Vagina (tissue), 2 donors: ENCODE results near the gene RCN2. TPM values are rescaled to one million over a fixed set of nuclear protein-coding genes. Genes with fewer than 3 reads are reported as not detected.
A peak's percentile ranks its signal among the peaks of the same experiment; 100 is the strongest.

Source experiments
- DNase-seq, 2 donors: peaks; one replicate each; pipeline ENCODE4 v3.0.0-alpha.2; 2017; ENCODE audit errors: extremely low spot score in 2 of 2
- H3K27ac ChIP-seq: fragments of 200-600 bp; sonication (generic); one replicate; pipeline ENCODE4 v1.5.1; 2019
- H3K27me3 ChIP-seq: fragments of 200-600 bp; sonication (generic); one replicate; pipeline ENCODE4 v1.5.1; 2019
- H3K36me3 ChIP-seq, 2 donors: fragments of 200-600 bp; sonication (generic); one replicate each; pipeline ENCODE4 v1.5.1; 2017 to 2019
- H3K4me1 ChIP-seq: fragments of 200-600 bp; sonication (generic); one replicate; pipeline ENCODE4 v1.5.1; 2019
- H3K4me3 ChIP-seq, 2 donors: fragments of 200-600 bp; sonication (generic); 1 replicate in 1 of 2; 2 replicates in 1 of 2; pipeline ENCODE4 v1.5.1; 2016 to 2019
- H3K9me3 ChIP-seq: fragments of 200-600 bp; sonication (generic); one replicate; pipeline ENCODE4 v1.5.1; 2019
- POLR2A ChIP-seq, 2 donors: fragments of 450-650 bp; IDR thresholded peaks; one replicate each; pipeline ENCODE4 v1.6.1; 2017; ENCODE audit warnings: antibody characterized with exemption in 2 of 2, mild to moderate bottlenecking in 2 of 2, moderate library complexity in 2 of 2
- POLR2AphosphoS5 ChIP-seq, 2 donors: sonication (generic); formaldehyde crosslinking; IDR thresholded peaks; one replicate each; pipeline ENCODE4 v1.9.0; 2017; ENCODE audit warnings: antibody characterized with exemption in 2 of 2, mild to moderate bottlenecking in 2 of 2, low read depth in 1 of 2; ENCODE audit not compliant: insufficient read depth in 1 of 2
- intact Hi-C: fragments of 100-400 bp; cut with DNase I; formaldehyde crosslinking; loops from one replicate; pipeline ENCODE4 v1.15.1; 2023
- total RNA-seq: library from RNA; depleted of rRNA; stranded (reverse); fragments of >200 nt; gene quantifications from one replicate; pipeline ENCODE4 v1.2.3, GENCODE V29; 2016
- TF ChIP-seq, protein P1 (sequence below), 3 experiments: fragments of 450-650 bp in 2 of 3; fragments of 200-600 bp in 1 of 3; sonication (generic) in 1 of 3; IDR thresholded peaks; one replicate each; pipeline ENCODE4 v1.5.1; 2017 to 2019; ENCODE audit warnings: antibody characterized with exemption in 3 of 3, mild to moderate bottlenecking in 2 of 3, moderate library complexity in 2 of 3

Gene RCN2
- total RNA-seq, 1 donor from 2014 or later, result 39.5 TPM

DNA sequence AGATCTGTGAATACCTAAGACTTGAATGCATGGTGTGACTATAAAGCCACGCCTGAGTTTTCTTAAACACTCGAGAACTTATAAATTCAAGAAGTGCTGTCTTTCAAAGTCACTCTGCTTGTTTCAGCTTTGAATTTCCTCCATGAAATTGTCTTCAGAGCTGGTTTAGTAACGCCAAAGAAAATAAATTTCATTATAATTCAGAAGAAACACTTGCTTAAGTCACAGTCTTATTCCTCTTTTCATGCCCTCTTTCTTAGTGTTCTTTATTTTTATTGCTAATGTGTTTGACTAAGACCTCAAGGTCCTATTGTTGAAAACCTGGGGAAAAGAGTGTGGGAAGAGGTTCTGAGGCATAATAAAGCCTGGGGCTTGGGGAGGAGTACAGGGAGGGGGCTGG is 3.3 kb upstream of the RCN2 start:
- no peaks in the 10 kb centered on the region for H3K9me3 ChIP-seq
- H3K27ac ChIP-seq, result no peak overlapping the region
- H3K4me1 ChIP-seq, result peaks cover 11% of the 10 kb centered on the region
- no peak overlapping the region for H3K4me3 ChIP-seq
- TF ChIP-seq, protein P1, sequence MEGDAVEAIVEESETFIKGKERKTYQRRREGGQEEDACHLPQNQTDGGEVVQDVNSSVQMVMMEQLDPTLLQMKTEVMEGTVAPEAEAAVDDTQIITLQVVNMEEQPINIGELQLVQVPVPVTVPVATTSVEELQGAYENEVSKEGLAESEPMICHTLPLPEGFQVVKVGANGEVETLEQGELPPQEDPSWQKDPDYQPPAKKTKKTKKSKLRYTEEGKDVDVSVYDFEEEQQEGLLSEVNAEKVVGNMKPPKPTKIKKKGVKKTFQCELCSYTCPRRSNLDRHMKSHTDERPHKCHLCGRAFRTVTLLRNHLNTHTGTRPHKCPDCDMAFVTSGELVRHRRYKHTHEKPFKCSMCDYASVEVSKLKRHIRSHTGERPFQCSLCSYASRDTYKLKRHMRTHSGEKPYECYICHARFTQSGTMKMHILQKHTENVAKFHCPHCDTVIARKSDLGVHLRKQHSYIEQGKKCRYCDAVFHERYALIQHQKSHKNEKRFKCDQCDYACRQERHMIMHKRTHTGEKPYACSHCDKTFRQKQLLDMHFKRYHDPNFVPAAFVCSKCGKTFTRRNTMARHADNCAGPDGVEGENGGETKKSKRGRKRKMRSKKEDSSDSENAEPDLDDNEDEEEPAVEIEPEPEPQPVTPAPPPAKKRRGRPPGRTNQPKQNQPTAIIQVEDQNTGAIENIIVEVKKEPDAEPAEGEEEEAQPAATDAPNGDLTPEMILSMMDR (IDR thresholded peaks at IDR 0.05), result no peak
- TF ChIP-seq POLR2A (IDR thresholded peaks at IDR 0.05) (no peak), POLR2AphosphoS5 (IDR thresholded peaks at IDR 0.05; ENCODE audit: insufficient read depth in 1 of 2, low read depth in 1 of 2) (no peak)
- no peaks in the 10 kb centered on the region for H3K27me3 ChIP-seq
- H3K36me3 ChIP-seq, result peaks cover 0 to under 1% of the 10 kb centered on the region in 2 donors
- intact Hi-C loops, result no loop called here
- DNase-seq, result no peak

DNA sequence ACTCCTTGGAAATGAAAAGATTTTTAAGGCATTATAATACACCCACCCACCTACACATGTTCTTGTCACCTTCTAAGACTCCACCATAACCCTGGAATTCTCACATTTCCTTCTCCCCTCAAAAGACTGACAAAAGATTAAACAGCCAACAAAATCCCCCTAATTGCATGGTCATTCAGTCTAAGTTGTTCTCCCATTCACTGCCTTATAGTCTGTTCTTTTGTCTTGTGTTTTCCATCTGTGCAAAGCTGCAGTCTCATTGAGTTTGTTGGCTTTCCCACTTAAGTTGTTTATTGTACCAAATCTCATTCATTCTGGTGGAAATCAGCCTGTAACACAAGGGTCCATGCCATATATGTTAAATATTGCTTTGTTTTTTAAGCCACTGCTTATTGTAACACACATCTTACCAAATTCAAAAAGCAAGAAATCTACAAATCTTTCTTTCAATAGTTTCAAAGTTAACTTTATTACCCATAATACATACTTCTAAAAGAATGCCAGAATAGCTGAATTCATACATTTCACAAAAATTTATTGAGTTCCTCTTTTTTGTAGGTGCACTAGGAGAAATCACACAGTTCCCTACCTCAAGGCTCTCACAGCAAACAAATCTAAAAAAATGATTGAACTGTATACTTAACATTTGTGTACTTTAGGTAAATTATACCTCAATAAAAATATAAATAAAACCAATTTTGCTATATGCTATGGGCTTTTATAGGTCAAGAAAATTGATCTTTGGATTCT is 2.4 kb upstream of the RCN2 start:
- H3K27me3 ChIP-seq, result no peaks in the 10 kb centered on the region
- no peak overlapping the region for H3K27ac ChIP-seq
- H3K9me3 ChIP-seq, result no peaks in the 10 kb centered on the region
- H3K36me3 ChIP-seq, result peaks cover 0 to 10% of the 10 kb centered on the region in 2 donors
- intact Hi-C loops, result no loop called here
- peaks cover 15% of the 10 kb centered on the region for H3K4me1 ChIP-seq
- no peak overlapping the region for H3K4me3 ChIP-seq
- DNase-seq, result no peak
- TF ChIP-seq POLR2AphosphoS5 (IDR thresholded peaks at IDR 0.05; ENCODE audit: insufficient read depth in 1 of 2, low read depth in 1 of 2) (no peak), POLR2A (IDR thresholded peaks at IDR 0.05) (no peak)
- TF ChIP-seq, protein P1 (IDR thresholded peaks at IDR 0.05), result no peak

DNA sequence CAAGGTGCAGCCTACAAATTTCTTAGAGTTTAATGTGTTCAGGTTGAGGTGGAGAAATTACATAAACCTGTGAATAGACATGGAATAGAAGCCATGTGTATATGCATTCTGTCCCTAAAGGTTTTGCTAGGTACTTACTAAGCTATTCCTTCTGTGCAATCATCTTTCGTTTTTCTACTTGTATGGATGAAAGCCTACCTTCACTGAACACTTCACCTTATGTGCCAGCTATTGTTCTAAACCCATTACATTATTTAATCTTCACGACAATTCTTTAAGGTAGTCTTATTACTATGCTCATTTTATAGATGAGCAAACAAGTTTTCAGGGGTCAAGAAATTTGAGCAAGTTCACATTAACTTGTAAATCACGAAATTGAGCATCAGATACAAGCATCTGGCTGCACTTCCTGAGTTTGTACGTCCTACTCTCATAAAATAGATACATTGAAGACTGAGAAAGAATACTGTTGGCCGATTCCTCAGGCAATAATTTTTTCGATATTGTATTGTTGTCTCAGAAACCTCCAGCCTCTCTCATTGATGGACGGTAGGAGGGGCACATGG is 635 bp upstream of the RCN2 start:
- peaks cover 15% of the 10 kb centered on the region for H3K4me1 ChIP-seq
- TF ChIP-seq, protein P1 (IDR thresholded peaks at IDR 0.05), result no peak
- TF ChIP-seq POLR2AphosphoS5 (IDR thresholded peaks at IDR 0.05; ENCODE audit: insufficient read depth in 1 of 2, low read depth in 1 of 2) (no peak), POLR2A (IDR thresholded peaks at IDR 0.05) (no peak)
- peak overlapping the region; percentile 65 to 87 for H3K4me3 ChIP-seq
- intact Hi-C loops, result no loop called here
- peak overlapping the region; percentile 49 for H3K27ac ChIP-seq
- H3K9me3 ChIP-seq, result no peaks in the 10 kb centered on the region
- no peak for DNase-seq
- H3K36me3 ChIP-seq, result peaks cover 0 to 12% of the 10 kb centered on the region in 2 donors
- H3K27me3 ChIP-seq, result no peaks in the 10 kb centered on the region

DNA sequence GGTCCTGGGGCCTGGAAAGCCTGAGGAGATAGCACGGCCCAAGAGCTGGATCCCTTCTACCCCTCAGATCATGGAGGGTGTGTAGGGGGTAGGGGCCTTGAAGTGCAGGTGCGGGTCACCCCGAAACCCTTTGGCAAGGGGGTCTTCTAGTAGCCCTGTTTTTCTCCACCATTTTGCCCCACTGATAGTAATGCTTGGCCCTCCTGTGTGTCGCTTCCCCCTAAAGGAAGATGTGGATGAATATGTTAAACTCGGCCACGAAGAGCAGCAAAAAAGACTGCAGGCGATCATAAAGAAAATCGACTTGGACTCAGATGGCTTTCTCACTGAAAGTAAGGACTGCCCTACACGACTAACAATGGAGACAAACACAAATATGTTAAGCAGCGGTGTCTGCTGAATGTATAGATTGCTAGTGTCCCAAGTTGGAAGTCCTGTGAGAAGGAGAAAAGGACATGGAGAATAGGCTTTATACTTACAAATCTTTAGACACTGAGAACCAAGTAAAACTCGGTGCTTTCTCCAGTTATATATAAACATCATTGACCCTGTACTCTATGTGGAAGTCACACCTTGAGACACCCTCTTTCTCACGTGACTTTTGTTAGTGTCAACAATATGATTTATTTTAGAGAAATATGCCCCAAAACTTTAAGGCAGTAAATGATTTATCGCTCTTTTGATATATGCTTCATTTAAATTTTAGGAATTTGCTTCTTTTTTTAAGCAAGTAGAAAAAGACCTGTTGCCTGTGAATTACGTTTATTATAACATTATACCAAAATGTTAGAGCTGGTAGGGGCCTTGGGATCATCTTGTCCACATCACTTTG is 802 bp downstream of the RCN2 start:
- peak overlapping the region; percentile 56 for H3K27ac ChIP-seq
- intact Hi-C loops, result no loop called here
- no peak for DNase-seq

More for the DNA sequence above, 802 bp downstream of the RCN2 start:
- Histone ChIP-seq H3K4me3 (peak overlapping the region; percentile 65 to 87), H3K27me3 (no peaks in the 10 kb centered on the region), H3K9me3 (no peaks in the 10 kb centered on the region), H3K36me3 (peaks cover 0 to 25% of the 10 kb centered on the region in 2 donors), H3K4me1 (peaks cover 15% of the 10 kb centered on the region)
- no peak for TF ChIP-seq POLR2AphosphoS5 (IDR thresholded peaks at IDR 0.05; ENCODE audit: insufficient read depth in 1 of 2, low read depth in 1 of 2)
- TF ChIP-seq, protein P1 (IDR thresholded peaks at IDR 0.05), result no peak
- no peak for TF ChIP-seq POLR2A (IDR thresholded peaks at IDR 0.05)
